GM19468 (cell line): ENCODE results near the gene CYP21A2.
"Not testable (repeated sequence)": the region's sequence is repeated elsewhere in the genome, so short reads cannot be mapped to it uniquely, and the experiment has no call there.

ENCODE experiments used
- ATAC-seq: cut with Tn5 transposase; IDR thresholded peaks from one replicate; pipeline ENCODE4 v1.9.1; 2021; ENCODE audit warnings: mild to moderate bottlenecking, moderate library complexity, moderate number of reproducible peaks; ENCODE audit not compliant: unreplicated experiment; ENCODE audit errors: extremely low read depth

Gene CYP21A2

DNA sequence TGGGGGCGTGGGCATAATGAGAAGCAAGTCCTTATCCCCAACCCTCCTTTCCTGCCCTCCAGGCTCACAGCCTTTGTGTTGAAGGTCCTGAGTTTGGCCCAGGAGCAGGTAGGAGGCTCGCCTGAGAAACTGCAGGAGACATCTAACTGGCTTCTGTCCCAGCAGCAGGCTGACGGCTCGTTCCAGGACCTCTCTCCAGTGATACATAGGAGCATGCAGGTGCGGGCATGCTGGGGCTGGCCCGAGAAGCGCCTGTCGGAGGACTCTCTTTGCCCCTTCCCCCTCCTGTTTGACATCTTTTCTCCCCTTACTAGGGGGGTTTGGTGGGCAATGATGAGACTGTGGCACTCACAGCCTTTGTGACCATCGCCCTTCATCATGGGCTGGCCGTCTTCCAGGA is 9.6 kb upstream of the CYP21A2 start:
- not testable (repeated sequence) for ATAC-seq

DNA sequence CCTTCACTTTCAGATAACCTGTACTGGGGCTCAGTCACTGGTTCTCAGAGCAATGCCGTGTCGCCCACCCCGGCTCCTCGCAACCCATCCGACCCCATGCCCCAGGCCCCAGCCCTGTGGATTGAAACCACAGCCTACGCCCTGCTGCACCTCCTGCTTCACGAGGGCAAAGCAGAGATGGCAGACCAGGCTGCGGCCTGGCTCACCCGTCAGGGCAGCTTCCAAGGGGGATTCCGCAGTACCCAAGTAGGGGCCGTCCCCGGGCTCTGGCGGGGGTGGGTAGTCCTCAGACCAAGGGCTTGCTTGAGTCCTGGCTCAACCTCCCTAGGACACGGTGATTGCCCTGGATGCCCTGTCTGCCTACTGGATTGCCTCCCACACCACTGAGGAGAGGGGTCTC is 8.7 kb upstream of the CYP21A2 start:
- ATAC-seq, result not testable (repeated sequence)

- ATAC-seq, result not testable (repeated sequence)
These were observed 2.8 kb upstream of the CYP21A2 start for GRCh38 chr6:32035283-32036013.

DNA sequence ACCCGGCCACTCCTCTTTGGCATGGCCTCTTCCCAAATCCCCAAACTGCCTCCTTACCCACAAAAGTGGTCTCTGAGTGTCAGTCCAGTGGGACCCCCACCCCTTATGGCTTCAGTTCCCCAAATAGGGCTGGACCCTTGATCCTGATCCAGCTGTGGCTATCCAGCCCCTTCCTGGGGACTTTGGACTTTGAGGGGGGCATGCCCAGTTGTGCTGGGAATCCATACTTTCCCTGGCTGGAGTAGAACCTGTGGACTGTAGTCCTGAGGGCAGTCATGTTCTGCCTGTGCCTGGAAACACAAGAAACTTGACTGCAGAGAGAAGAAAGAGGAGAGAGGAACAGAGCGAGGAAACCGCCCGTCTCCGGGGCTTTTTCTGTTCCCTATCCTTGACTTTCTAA is 1.1 kb upstream of the CYP21A2 start:
- ATAC-seq, result not testable (repeated sequence)

GRCh38 chr6:32038878-32039277 is 663 bp downstream of the CYP21A2 start:
- ATAC-seq, result not testable (repeated sequence)

DNA sequence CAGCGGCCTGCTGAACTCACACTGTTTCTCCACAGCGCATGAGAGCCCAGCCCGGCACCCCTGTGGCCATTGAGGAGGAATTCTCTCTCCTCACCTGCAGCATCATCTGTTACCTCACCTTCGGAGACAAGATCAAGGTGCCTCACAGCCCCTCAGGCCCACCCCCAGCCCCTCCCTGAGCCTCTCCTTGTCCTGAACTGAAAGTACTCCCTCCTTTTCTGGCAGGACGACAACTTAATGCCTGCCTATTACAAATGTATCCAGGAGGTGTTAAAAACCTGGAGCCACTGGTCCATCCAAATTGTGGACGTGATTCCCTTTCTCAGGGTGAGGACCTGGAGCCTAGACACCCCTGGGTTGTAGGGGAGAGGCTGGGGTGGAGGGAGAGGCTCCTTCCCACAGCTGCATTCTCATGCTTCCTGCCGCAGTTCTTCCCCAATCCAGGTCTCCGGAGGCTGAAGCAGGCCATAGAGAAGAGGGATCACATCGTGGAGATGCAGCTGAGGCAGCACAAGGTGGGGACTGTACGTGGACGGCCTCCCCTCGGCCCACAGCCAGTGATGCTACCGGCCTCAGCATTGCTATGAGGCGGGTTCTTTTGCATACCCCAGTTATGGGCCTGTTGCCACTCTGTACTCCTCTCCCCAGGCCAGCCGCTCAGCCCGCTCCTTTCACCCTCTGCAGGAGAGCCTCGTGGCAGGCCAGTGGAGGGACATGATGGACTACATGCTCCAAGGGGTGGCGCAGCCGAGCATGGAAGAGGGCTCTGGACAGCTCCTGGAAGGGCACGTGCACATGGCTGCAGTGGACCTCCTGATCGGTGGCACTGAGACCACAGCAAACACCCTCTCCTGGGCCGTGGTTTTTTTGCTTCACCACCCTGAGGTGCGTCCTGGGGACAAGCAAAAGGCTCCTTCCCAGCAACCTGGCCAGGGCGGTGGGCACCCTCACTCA is 1.4 kb downstream of the CYP21A2 start:
- not testable (repeated sequence) for ATAC-seq

- ATAC-seq, result not testable (repeated sequence)
These were observed 2.3 kb downstream of the CYP21A2 start for GRCh38 chr6:32040299-32041049.

DNA sequence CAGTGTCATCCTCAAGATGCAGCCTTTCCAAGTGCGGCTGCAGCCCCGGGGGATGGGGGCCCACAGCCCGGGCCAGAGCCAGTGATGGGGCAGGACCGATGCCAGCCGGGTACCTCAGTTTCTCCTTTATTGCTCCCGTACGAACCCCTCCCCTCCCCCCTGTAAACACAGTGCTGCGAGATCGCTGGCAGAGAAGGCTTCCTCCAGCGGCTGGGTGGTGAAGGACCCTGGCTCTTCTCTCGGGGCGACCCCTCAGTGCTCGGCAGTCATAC is 2.8 kb downstream of the CYP21A2 start:
- not testable (repeated sequence) for ATAC-seq

DNA sequence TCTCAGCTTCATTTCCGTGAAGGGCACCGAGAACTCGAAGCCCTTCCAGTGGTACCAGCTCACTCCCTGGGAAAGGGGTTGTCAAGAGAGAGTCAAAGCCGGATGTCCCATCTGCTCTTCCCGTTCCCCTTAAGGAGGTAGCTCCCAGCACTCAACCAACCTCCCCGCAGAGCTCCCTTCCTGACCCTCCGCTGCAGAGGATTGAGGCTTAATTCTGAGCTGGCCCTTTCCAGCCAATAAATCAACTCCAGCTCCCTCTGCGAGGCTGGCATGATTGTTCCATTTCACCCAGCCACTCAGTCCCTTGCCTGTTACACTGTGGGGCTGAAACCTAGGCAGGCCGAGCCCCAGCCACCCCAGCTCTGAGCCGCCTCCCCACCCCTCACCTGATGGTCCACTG is 3.2 kb downstream of the CYP21A2 start:
- ATAC-seq, result not testable (repeated sequence)

- ATAC-seq, result not testable (repeated sequence)
These were observed 4.1 kb downstream of the CYP21A2 start for GRCh38 chr6:32042276-32042675.

GRCh38 chr6:32043589-32044380 is 5.6 kb downstream of the CYP21A2 start:
- ATAC-seq, result not testable (repeated sequence)

GRCh38 chr6:32044916-32045315 is 6.7 kb downstream of the CYP21A2 start:
- not testable (repeated sequence) for ATAC-seq

DNA sequence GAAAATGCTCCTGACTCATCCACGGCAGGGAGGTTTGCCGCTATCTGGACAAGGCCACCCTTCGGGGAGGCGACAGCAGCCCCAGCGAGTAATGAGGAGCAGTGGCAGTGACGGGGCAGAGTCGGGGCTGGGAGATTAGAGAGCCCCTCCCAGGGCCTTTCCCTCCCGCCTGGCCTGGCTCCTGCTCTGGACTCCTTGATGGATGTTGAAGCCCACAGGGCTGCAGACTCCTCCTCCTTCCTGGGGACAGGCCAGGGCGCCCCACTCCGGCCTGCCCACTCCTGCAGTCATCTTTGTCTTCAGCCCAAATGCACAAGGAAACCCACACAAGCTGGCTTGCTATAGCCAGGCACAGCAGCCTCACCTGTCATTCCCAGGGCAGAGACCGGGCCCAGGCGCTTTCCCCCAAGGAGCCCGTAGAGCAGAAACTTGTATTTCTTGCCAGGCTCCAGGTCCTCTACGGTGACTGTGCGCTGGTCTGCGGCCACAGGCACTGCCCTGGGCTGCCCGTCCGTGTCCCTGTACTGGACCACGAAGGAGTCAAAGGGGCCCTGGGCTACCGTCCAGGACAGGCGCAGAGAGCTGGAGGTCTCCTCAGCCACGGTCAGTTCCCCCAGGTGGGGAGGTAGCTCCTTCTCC is 7.7 kb downstream of the CYP21A2 start:
- no peak for ATAC-seq

DNA sequence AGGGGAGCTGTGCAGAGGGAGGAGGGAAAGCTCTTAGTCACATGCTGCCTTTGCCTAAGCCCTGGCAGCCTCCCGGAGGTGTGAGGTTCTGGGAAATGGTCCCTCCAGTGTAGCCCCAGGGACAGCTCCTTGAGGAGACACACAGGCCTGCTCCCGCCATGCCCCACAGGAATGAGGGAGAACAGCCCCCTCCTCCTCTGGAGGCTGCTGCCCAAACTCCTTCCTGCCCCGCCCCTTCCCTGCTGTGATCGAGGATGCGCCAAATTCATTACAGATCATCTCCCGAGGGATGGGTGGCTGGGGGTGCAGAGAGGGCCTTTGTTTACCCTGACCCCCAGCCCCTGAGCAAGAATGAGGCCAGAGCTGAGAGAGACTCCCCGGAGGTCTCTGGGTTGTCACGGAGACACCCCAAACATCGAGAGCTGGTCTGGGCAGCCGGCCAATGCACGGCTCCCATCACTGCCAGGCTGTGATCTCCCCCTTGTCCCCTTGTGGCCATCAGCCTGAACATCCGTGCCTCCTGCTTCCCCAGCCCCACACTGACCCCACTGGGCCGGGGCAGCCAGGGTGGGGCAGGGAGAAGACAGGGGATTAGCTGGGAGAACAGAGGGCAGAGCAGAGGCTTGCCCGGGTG is 8.4 kb downstream of the CYP21A2 start:
- ATAC-seq, result no peak

DNA sequence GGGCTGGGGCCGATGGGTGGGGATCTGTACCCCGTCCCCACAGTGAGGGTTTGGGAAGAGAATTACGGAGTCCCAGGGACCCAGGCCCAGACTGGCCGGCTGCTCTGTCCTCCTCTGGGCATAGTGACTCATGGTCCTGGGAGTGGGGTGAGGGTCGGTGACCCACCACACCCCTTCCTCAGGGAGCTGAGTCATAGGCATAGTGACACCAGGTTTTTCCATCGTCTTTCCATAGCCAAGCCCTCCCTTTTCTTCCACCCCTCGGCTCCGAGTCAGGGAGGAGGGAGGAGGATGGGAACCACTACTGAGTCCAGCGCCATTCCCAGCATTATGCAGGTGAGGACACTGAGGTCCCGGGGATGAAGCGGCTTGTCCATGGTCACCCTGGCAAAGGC is 8.9 kb downstream of the CYP21A2 start:
- ATAC-seq, result no peak

- ATAC-seq, result no peak
These were observed 9.3 kb downstream of the CYP21A2 start for GRCh38 chr6:32047539-32047854.

GRCh38 chr6:32047855-32048766 is 9.9 kb downstream of the CYP21A2 start:
- no peak for ATAC-seq

- ATAC-seq, result not testable (repeated sequence)
These were observed 10.9 kb downstream of the CYP21A2 start for GRCh38 chr6:32049149-32049548.
